Measurements from ENCODE around the gene ARID4A. TPM values are rescaled to one million over a fixed set of nuclear protein-coding genes. Genes with fewer than 3 reads are reported as not detected.
A peak's percentile ranks its signal among the peaks of the same experiment; 100 is the strongest.

Gene ARID4A
- total RNA-seq, 1 donor from 2014 or later: 42.0 TPM

GRCh38 chr14:58270628-58271027, 27.7 kb upstream of the ARID4A start:
- intact Hi-C loops (cut with micrococcal nuclease): no loop called here
- ChIA-PET POLR2A (no interaction called here), CTCF (no interaction called here)
- Mint-ChIP-seq H3K9me3 (no peaks in the 10 kb centered on the region), H3K4me3 (no peak overlapping the region), H3K4me1 (peaks cover 13% of the 10 kb centered on the region), H3K36me3 (ENCODE audit: low read depth) (peaks cover 90% of the 10 kb centered on the region), H3K27me3 (no peaks in the 10 kb centered on the region), H3K27ac (no peak overlapping the region)
- no peak for TF ChIP-seq CTCF (IDR thresholded peaks at IDR 0.05)
- ATAC-seq (ENCODE audit: low read depth) (no peak), DNase-seq (no peak)

- Mint-ChIP-seq H3K9me3 (no peaks in the 10 kb centered on the region), H3K4me1 (peaks cover 19% of the 10 kb centered on the region), H3K4me3 (no peak overlapping the region), H3K36me3 (ENCODE audit: low read depth) (peaks cover 88% of the 10 kb centered on the region), H3K27ac (no peak overlapping the region), H3K27me3 (no peaks in the 10 kb centered on the region)
- CTCF ChIA-PET: no interaction called here
- intact Hi-C loops (cut with micrococcal nuclease): no loop called here
- POLR2A ChIA-PET: interaction anchor here (0.7 to 1.0 kb wide), 2 partner anchors 25 to 29 kb away, joined by 3 read pairs; partner anchors contain the start of gene ARID4A
- DNase-seq (no peak), ATAC-seq (ENCODE audit: low read depth) (no peak)
- no peak for TF ChIP-seq CTCF (IDR thresholded peaks at IDR 0.05)
These were observed 25.6 kb upstream of the ARID4A start for GRCh38 chr14:58272588-58273372.

- ChIA-PET POLR2A (interaction anchor here (1.2 kb wide), 1 partner anchor 22 kb away, joined by 6 read pairs; no protein-coding TSS in a partner anchor), CTCF (no interaction called here)
- H3K4me1 Mint-ChIP-seq: peaks cover 25% of the 10 kb centered on the region
- ATAC-seq (ENCODE audit: low read depth) (no peak), DNase-seq (no peak)
- peaks cover 86% of the 10 kb centered on the region for H3K36me3 Mint-ChIP-seq (ENCODE audit: low read depth)
- intact Hi-C loops (cut with micrococcal nuclease): loop anchor here (1.0 kb wide), 1 partner anchor 8 kb away; no protein-coding TSS in a partner anchor
- H3K4me3 Mint-ChIP-seq: no peak overlapping the region
- peak overlapping the region; percentile 73 for H3K27ac Mint-ChIP-seq
- TF ChIP-seq CTCF (IDR thresholded peaks at IDR 0.05): no peak
- no peaks in the 10 kb centered on the region for H3K27me3 Mint-ChIP-seq
- no peaks in the 10 kb centered on the region for H3K9me3 Mint-ChIP-seq
These were observed 23.5 kb upstream of the ARID4A start for GRCh38 chr14:58274881-58275280.

- intact Hi-C loops (cut with micrococcal nuclease): loop anchor here (1.0 kb wide), 1 partner anchor 8 kb away; no protein-coding TSS in a partner anchor
- no peak for TF ChIP-seq CTCF (IDR thresholded peaks at IDR 0.05)
- no peaks in the 10 kb centered on the region for H3K27me3 Mint-ChIP-seq
- CTCF ChIA-PET: interaction anchor here (0.6 kb wide), 1 partner anchor 120 kb away, joined by 3 read pairs; the partner anchor contains the start of gene TOMM20L
- ATAC-seq (ENCODE audit: low read depth): no peak
- H3K36me3 Mint-ChIP-seq (ENCODE audit: low read depth): peaks cover 85% of the 10 kb centered on the region
- peaks cover 30% of the 10 kb centered on the region for H3K4me1 Mint-ChIP-seq
- H3K27ac Mint-ChIP-seq: peak overlapping the region; percentile 36
- POLR2A ChIA-PET: interaction anchor here (0.7 to 1.2 kb wide), 2 partner anchors 22 to 150 kb away, joined by 3 to 6 read pairs; no protein-coding TSS in a partner anchor
- no peaks in the 10 kb centered on the region for H3K9me3 Mint-ChIP-seq
- no peak for DNase-seq
- no peak overlapping the region for H3K4me3 Mint-ChIP-seq
These were observed 22.7 kb upstream of the ARID4A start for GRCh38 chr14:58275527-58276190.

GRCh38 chr14:58276208-58276607, 22.1 kb upstream of the ARID4A start:
- TF ChIP-seq CTCF (IDR thresholded peaks at IDR 0.05): no peak
- peaks cover 35% of the 10 kb centered on the region for H3K4me1 Mint-ChIP-seq
- no peak overlapping the region for H3K4me3 Mint-ChIP-seq
- peaks cover 85% of the 10 kb centered on the region for H3K36me3 Mint-ChIP-seq (ENCODE audit: low read depth)
- DNase-seq (no peak), ATAC-seq (ENCODE audit: low read depth) (no peak)
- ChIA-PET CTCF (interaction anchor here (0.6 kb wide), 1 partner anchor 120 kb away, joined by 3 read pairs; the partner anchor contains the start of gene TOMM20L), POLR2A (interaction anchor here (0.7 kb wide), 2 partner anchors 17 to 149 kb away, joined by 3 read pairs; no protein-coding TSS in a partner anchor)
- H3K27me3 Mint-ChIP-seq: no peaks in the 10 kb centered on the region
- H3K27ac Mint-ChIP-seq: no peak overlapping the region
- intact Hi-C loops (cut with micrococcal nuclease): no loop called here
- no peaks in the 10 kb centered on the region for H3K9me3 Mint-ChIP-seq
